GM10248 (cell line): ENCODE results near the gene NMNAT1.
"Not testable (repeated sequence)": the region's sequence is repeated elsewhere in the genome, so short reads cannot be mapped to it uniquely, and the experiment has no call there.

Experiments used
- CTCF ChIA-PET: fragments of 300-600 bp; sonication (Branson Sonifier 250); formaldehyde crosslinking; extraction: SDS; loops from one replicate; lab custom pipeline; 2021; ENCODE audit warnings: antibody characterized with exemption; lab: Yijun Ruan, JAX
- POLR2A ChIA-PET: fragments of 350-650 bp; sonication (Branson Sonifier 250); formaldehyde crosslinking; extraction: SDS; loops from one replicate; lab custom pipeline; 2020; ENCODE audit warnings: antibody characterized with exemption; lab: Yijun Ruan, JAX
- DNase-seq: peaks from one replicate; pipeline ENCODE4 v3.0.0; 2012; ENCODE audit errors: extremely low spot score
- CTCF ChIP-seq: IDR thresholded peaks from 2 replicates; pipeline ENCODE4 v1.5.1; 2012; ENCODE audit warnings: mild to moderate bottlenecking, low read depth; ENCODE audit errors: extremely low read depth, missing control alignments, control extremely low read depth

Gene NMNAT1

GRCh38 chr1:9989773-9990172 lies 46.5 kb downstream of the NMNAT1 start:
- DNase-seq: no peak
- ChIA-PET POLR2A (no interaction called here), CTCF (interaction anchor here (1.4 to 2.0 kb wide), 5 partner anchors 10 to 46 kb away, joined by 3 to 7 read pairs (median 5); partner anchors contain the start of genes LZIC and NMNAT1)
- no peak for TF ChIP-seq CTCF

- TF ChIP-seq CTCF: no peak
- ChIA-PET POLR2A (no interaction called here), CTCF (interaction anchor here (1.0 to 2.0 kb wide), 6 partner anchors 11 to 206 kb away, joined by 3 to 7 read pairs (median 4); partner anchors contain the start of genes LZIC and NMNAT1)
- DNase-seq: no peak
These were observed 47.7 kb downstream of the NMNAT1 start for GRCh38 chr1:9990944-9991343.

GRCh38 chr1:9992910-9993309 lies 49.6 kb downstream of the NMNAT1 start:
- POLR2A ChIA-PET: interaction anchor here (0.6 kb wide), 1 partner anchor 218 kb away, joined by 3 read pairs; no protein-coding TSS in a partner anchor
- no peak for DNase-seq
- TF ChIP-seq CTCF: no peak
- CTCF ChIA-PET: interaction anchor here (1.4 kb wide), 3 partner anchors 18 to 217 kb away, joined by 3 read pairs; partner anchors contain the start of gene KIF1B

GRCh38 chr1:9993561-9994075 lies 50.3 kb downstream of the NMNAT1 start:
- TF ChIP-seq CTCF: no peak
- no peak for DNase-seq
- POLR2A ChIA-PET: interaction anchor here (0.7 kb wide), 1 partner anchor 65 kb away, joined by 3 read pairs; no protein-coding TSS in a partner anchor
- CTCF ChIA-PET: interaction anchor here (1.4 to 1.8 kb wide), 4 partner anchors 14 to 217 kb away, joined by 3 to 8 read pairs (median 3); partner anchors contain the start of gene KIF1B

- CTCF ChIA-PET: no interaction called here
- POLR2A ChIA-PET: no interaction called here
- peak; percentile 37 for DNase-seq
- no peak for TF ChIP-seq CTCF
These were observed 53.6 kb downstream of the NMNAT1 start, which contains the start of gene RBP7 for GRCh38 chr1:9996624-9997582. Gene RBP7, plus strand, starts transcription at chr1:9997228. Its CDS starts 31 bp downstream, at chr1:9997259.

GRCh38 chr1:10001016-10001665 lies 57.9 kb downstream of the NMNAT1 start:
- no peak for DNase-seq
- POLR2A ChIA-PET: no interaction called here
- TF ChIP-seq CTCF: no peak
- CTCF ChIA-PET: no interaction called here

GRCh38 chr1:10005248-10005647 lies 62.0 kb downstream of the NMNAT1 start:
- CTCF ChIA-PET: interaction anchor here (1.1 kb wide), 1 partner anchor 11 kb away, joined by 4 read pairs; no protein-coding TSS in a partner anchor
- DNase-seq, POLR2A ChIA-PET: not testable (repeated sequence)
